GM19438 (cell line): ENCODE data around the gene CTDP1.

Experiments used
- ATAC-seq: cut with Tn5 transposase; IDR thresholded peaks from one replicate; pipeline ENCODE4 v1.9.1; 2021; ENCODE audit warnings: low read depth; ENCODE audit not compliant: unreplicated experiment

CTDP1 gene

DNA sequence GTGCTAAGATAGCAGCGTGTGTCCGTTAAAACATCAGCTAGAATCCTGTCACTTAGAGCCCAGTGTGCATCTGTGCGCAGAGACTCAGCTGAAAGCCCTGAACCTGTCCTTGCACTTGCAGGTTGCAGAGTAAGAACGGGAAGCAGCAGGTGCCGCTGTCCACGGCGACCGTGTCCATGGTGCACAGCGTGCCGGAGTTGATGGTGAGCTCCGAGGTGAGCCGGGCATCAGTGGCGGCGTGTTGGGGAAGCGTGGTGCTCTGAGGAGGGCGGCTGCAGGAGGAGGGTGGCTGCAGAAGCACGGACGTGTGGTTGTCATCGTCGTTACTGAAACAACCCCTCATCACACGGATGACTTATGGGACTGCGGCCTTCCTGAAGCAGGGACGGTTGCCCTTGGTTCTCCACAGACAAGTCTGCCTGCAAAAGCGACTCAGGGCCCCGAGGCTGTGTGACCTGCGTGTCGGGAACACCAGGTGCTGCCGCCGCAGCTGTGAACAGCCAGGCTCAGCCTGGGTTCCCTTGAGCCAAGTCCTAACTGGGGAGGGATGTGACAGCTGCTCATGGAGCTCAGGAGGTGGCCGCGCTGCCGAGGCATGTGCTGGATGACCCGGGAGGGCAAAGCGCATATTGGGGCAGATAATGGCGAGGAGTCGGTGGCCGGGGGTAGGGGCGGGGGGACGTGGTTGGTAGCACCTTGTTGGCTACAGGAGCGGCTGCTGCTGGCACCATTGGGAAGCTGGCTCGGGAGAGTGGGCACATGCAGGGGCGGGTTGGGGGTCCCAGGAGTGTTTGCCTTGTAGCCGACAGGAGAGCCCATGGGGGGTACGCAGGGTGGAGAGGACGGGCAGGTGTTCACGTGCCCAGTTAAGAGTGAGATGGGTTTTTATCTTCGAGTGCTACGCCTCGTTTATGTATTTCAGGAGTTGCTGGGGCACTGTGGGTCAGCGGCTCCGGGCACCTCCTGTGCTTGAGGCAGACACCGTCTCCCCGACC lies 16.6 kb downstream of the CTDP1 start:
- ATAC-seq = no peak

DNA sequence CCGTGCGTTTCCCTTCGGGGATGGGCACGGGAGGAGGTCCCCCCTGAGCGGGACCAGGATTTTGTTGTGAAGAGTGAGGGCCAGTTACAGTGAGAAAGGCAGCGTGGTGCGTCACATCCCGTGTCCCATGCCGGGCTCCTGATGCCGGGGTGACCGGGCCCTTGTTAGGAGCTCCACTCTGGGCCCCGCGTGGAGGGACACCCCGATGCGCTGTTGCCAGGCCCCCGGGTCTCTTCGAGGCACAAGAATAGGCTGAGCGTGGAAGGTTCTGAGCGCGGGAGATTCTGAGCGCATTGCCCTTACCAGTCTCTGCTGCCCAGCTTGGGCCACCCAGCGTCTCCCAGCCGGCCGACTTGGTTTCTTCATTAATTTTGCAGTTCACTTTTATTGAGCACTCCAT lies 17.6 kb downstream of the CTDP1 start:
- ATAC-seq = no peak

DNA sequence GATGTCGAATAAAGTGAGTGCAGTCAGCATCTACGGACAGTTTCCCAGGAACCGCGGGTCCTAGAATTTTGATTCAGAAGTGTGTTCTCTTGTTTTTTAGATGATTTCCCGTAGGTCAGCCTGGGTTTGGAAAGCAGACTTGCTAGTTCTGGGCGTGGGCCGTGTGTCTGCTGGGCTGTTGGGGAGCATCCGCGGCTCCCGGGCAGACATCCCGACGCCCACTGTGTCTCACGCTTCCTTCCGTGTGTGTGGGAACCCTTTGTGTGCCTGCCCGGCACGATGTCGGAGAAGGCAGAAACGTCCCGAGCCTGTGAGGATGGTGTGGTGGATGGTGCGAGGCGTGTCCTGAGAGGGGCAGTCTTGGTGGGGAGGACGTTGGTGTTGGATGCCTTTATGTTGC lies 18.4 kb downstream of the CTDP1 start:
- no peak for ATAC-seq

DNA sequence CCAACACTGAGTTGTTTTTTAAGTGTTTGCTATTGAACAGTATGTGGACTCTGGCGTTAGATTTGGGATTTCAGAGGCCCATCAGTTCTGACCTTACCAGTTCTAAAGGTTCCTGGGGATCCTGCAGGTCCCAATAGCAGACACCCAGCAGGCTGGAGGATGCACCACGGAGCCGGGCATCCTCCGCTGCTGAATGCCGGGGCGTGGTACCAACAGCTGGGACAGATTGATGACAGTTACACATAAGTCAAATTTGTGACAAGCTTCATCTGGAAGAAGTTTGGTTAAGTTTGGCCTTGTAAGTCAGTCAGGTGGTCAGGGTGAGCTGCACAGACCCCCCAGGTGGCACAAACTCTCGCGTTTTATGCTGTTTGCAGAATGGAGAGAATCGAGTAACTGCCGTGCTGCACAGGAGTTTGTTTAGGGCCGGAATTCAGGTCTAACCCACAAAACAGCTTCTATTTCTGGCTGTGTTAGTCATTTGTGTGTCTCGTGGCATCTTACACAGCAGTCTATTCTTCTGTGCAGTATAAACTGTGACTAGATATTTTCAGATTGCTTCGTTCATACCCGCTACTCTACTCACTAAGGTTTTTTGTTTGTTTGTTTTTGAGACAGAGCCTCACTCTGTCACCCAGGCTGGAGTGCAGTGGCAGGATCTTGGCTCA lies 19.2 kb downstream of the CTDP1 start:
- no peak for ATAC-seq

DNA sequence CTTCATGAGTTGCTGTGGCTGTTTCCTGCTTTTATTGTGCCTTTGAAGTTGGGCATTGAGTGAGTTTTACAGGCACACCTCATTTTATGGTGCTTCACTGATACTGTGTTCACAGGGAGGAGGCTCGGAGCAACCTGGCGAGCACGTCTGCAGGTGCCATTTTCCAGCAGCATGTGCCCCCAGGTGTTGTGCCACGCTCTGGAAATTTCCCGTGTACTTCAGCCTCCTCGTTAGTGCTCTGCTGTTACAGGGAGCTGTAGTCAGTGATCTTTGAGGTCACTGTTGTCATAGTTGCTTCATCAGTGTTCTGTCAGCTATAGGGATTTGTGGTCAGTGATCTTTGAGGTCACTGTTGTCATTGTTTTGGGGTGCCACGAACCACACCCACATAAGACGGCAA lies 20.1 kb downstream of the CTDP1 start:
- ATAC-seq = no peak

DNA sequence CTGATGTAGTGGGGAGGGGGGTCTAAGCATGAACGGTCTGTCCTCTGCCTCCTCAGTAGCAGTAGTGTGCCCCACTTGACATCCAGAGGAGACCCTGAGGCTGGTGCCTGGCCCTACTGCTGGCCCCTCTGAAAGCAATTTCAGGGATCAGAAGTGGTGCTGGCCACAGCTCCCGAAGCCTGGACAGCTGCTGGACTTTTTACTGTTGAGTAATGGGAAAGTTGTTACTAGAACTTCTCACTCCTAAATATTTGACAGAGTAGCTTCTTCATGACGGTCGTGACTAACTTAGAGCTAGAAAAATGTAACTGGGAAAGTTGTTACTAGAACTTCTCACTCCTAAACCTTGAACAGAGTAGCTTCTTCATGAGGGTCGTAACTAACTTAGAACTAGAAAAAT lies 23.3 kb downstream of the CTDP1 start:
- no peak for ATAC-seq

DNA sequence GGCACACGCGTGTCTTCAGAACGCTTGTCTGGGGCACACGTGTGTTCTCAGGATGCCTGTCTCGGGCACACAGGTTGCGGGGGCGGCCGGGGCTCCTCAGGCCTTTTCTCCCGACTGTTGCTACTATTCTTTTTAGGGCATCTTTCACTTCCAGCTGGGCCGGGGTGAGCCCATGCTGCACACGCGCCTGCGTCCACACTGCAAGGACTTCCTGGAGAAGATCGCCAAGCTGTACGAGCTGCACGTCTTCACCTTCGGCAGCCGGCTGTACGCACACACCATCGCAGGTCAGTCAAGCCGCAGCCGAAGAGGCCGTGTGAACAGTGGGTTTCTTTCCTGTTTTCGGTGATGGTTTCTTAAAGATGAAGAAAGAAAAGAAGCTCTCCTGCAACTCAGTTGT lies 25.0 kb downstream of the CTDP1 start:
- no peak for ATAC-seq

DNA sequence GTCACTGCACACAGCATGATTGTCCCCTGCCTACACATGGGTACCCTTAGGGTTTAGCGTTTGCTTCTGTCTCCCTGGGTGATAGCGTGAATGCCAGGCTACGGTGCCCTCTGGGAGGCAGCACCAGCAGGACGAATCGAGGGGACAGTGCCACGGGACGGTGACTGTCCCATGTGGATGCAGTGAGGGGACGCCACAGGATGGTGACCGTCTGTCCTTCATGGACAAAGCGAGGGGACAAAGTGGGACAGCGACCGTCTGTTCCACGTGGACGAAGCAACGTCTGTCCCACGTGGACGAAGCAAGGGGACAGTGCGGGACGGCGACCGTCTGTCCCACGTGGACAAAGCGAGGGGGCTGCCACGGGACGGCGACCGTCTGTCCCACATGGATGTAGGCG lies 25.7 kb downstream of the CTDP1 start:
- no peak for ATAC-seq

DNA sequence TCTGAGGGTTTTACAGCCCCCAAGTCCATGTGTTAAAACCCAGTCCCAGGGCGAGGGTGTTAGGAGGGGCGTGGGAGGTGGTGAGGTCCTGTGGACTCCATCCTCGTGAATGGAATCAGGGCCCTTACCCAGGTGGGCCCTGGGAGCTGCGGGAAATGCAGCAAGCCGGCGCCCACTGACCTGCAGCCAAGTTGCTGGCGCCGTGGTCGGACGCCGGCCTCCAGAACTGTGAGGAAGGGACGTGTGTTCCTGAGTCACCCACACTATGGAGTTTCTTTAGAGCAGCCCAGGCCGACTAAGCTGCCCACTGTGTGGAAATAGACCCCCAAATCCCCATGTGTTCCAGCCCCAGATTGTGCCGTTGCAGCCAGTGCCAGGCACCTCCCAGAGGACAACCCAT lies 26.4 kb downstream of the CTDP1 start:
- no peak for ATAC-seq

DNA sequence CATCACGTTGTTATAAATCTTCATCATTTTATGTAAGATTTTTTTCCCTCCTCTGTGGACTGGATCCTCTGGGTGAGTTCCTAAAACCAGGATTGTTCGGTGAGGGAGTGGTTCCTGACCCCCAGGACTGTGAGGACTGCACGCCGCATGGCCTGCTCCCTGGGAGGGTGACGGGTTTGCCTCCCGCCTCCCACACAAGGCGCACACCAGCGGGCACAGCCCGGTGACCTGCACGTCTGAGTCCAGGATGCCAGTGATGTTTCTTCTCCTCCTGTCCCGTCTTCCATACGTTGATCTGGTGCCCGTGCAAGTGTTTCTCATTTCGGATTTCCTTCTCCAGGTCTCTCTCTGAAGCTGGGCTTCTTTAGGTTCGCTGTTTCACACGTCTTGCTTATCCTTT lies 27.1 kb downstream of the CTDP1 start:
- no peak for ATAC-seq

DNA sequence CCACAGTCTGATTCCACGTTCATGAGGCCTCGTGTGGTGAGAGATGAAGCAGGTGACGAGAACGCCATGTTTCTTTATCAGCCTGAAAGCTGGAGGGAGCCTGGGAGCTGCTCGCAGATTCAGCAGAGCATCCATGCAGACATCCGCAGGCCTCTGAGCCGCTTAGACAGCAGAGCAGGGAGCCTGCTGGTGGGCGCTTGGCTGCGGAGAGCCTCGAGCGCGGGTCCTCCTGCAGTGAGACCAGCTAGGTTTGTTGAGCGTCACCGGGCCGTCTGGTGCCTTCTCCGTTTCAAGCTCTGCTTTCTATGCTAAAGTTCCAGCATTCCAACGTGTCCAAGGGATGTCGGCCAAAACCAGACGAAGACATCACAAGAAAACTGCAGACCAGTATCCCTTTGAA lies 27.6 kb downstream of the CTDP1 start:
- no peak for ATAC-seq

DNA sequence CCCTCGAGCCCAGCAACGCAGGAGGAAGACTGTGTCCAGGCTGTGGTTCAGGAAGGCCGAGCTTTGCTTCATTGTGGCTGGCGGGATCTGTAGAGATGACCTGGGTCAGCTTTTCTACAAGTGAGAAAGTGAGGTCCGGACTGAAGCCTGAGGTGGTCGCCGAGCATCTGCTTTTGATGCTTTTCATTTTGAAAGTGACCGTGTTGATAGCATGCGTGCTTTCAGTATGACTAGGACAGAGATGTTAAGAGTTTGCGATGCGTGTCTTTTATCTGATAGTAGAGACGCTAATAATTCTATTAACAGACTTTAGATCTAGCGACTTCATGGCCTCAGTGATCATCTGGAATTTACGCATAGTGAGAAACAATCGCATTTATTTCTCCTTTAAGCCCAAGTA lies 28.1 kb downstream of the CTDP1 start:
- no peak for ATAC-seq

DNA sequence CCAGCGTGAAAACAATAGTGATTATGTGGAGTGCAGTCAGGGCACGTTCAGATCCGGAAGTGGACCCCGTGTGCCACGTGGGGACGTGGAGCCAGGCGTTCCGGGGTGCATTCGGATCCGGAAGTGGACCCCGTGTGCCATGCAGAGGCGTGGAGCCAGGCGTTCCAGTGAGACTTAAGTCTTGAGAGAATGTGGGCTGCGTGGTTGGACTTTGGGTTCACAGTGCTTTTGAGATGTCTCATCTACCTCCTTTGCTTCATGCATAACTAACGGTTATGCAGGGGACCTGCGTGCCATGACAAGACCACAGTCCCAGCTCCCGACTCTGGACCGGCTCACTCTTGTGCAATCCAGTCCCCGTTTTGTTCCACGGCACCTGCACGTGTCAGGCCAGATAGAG lies 28.8 kb downstream of the CTDP1 start:
- ATAC-seq = no peak

DNA sequence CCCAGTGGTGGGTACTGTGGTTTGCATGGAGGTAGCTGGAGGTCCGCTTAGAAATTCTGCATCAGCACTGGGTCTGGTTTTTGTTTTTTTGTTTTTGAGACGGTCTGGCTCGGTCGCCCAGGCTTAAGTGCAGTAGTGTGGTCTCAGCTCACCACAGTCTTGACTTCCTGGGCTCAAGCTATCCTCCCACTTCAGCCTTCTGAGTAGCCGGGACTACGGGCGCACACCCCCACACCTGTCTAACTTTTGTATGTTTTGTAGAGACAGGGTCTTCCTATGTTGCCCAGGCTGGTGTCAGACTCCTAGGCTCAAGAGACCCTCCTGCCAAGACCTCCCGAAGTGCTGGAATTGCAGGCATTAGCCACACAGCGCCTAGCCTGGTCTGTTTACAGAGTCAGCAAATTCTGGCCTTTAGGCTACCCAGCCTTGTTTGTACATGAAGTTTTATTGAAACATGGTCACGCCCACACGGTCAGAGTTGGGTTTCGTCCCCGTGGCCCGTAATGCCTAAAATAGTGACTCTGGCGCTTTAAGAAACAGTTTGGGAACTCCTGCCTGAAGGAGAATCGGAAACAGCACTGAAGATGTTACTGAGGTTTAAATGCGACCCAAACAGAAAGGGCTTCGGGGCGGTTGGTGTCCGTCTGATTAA lies 32.7 kb downstream of the CTDP1 start:
- ATAC-seq = no peak

DNA sequence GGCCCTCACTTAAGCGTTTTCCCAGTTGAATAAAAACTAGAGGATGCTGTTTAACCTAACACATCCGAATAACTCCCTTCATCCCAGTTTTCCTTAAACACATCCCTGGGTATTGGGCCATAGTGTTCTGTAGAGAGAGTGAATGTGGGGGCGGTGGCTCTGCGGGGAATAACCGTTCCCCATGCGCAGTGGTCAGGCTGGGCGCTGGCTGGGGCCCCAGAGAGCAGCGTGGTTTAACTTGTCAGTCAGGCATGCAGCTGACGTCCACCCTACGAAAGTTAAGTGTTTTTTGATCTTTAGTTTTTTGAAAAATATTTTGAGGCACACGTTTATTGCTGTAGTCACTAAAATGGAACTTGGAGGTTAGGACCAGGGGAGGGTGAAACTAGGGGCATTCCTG lies 33.7 kb downstream of the CTDP1 start:
- ATAC-seq = no peak

DNA sequence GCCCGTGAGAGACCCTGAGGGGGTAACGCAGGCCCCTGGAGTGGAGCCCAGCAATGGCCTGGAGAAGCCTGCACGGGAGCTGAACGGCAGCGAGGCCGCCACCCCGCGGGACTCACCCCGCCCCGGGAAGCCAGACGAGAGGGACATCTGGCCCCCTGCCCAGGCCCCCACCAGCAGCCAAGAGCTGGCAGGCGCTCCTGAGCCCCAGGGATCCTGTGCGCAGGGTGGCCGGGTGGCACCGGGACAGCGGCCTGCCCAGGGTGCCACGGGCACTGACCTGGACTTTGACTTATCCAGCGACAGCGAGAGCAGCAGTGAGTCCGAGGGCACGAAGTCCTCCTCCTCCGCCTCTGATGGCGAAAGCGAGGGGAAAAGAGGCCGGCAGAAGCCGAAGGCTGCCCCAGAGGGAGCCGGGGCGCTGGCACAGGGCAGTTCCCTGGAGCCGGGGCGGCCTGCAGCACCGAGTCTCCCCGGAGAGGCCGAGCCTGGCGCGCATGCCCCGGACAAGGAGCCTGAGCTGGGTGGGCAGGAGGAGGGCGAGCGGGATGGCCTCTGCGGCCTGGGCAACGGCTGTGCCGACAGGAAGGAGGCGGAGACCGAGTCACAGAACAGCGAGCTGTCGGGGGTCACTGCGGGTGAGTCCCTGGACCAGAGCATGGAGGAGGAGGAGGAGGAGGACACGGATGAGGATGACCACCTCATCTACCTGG lies 35.1 kb downstream of the CTDP1 start:
- no peak for ATAC-seq

DNA sequence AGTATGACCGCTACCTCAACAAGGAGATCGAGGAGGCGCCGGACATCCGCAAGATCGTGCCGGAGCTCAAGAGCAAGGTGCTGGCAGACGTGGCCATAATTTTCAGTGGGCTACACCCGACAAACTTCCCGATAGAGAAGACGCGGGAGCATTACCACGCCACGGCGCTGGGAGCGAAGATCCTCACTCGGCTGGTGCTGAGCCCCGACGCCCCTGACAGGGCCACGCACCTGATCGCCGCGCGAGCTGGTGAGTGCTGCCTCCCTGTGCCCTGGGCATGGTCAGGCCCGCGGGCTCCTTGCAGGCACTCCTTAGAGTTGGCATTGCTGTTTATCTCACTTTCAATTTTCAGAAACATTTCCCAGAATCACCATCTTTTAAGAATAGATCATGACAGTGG lies 35.7 kb downstream of the CTDP1 start:
- ATAC-seq = no peak

DNA sequence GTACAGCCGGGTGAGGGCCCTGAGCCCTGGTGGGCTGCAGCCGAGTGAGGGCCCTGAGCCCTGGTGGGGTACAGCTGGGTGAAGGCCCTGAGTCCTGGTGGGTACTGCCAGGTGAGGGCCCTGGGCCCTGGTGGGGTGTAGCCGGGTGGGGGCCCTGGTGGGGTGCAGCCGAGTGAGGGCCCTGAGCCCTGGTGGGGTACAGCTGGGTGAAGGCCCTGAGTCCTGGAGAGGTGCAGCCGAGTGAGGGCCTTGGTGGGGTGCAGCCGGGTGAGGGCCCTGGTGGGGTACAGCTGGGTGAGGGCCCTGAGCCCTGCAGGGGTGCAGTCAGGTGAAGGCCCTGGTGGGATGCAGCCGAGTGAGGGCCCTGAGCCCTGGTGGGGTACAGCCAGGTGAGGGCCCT lies 37.5 kb downstream of the CTDP1 start:
- ATAC-seq = no peak

DNA sequence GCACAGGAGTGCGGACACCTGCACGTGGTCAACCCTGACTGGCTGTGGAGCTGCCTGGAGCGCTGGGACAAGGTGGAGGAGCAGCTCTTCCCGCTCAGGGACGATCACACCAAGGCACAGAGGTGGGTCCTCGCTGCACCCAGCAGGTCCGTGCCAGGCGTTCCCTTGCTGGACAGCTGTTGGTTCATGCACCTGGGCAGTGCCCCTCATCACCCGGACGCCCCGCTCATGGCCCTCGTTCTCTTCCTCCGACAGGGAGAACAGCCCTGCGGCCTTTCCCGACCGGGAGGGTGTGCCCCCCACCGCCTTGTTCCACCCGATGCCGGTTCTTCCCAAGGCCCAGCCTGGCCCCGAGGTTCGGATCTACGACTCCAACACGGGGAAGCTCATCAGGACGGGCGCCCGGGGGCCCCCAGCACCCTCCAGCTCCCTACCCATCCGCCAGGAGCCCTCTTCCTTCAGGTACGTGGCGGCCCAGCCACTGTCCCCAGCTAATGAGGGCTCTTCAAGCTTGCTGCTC lies 38.0 kb downstream of the CTDP1 start:
- no peak for ATAC-seq

DNA sequence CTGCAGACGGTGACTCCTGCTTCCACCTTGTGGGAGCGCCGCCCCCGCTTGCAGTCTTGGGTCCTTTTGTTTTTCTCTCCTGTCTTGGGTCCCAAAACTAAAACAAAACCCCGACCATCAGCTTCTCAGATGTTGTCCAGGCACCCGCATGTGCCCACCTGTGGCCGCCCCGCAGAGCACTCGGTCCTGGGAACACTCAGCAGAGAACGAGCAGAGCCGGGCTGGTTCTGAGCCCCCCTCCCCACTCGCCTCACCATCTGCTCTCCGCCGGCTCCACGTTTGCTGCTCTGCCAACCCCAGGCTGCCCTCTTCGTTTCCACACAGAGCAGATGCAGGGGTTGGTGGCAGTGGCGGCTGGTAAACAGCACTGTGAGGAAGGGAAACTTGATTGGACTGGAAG lies 38.5 kb downstream of the CTDP1 start:
- no peak for ATAC-seq
